ENCODE results near the gene YES1. TPM values are rescaled to one million over a fixed set of nuclear protein-coding genes. Genes with fewer than 3 reads are reported as not detected.
"Not testable (repeated sequence)": the region's sequence is repeated elsewhere in the genome, so short reads cannot be mapped to it uniquely, and the experiment has no call there.

YES1 gene
- total RNA-seq, 3 donors from 2014 or later, result 7.9 to 11.3 (median 8.1) TPM

GRCh38 chr18:750456-750855, 61.6 kb downstream of the YES1 start:
- H3K36me3 Mint-ChIP-seq (ENCODE audit: insufficient read depth), result peaks cover 26% of the 10 kb centered on the region
- H3K27me3 Mint-ChIP-seq (ENCODE audit: low read depth), result no peaks in the 10 kb centered on the region
- no peaks in the 10 kb centered on the region for H3K4me1 Mint-ChIP-seq (ENCODE audit: low read depth)
- no peak for ATAC-seq
- no peak for DNase-seq
- H3K4me3 Mint-ChIP-seq, result no peak overlapping the region
- no peaks in the 10 kb centered on the region for H3K9me3 Mint-ChIP-seq

- Mint-ChIP-seq H3K4me1 (ENCODE audit: low read depth) (no peaks in the 10 kb centered on the region), H3K27me3 (ENCODE audit: low read depth) (no peaks in the 10 kb centered on the region), H3K9me3 (no peaks in the 10 kb centered on the region), H3K36me3 (ENCODE audit: insufficient read depth) (peaks cover 23% of the 10 kb centered on the region), H3K4me3 (no peak overlapping the region)
- ATAC-seq (no peak), DNase-seq (no peak)
These were observed 67.0 kb downstream of the YES1 start for GRCh38 chr18:744832-745597.

GRCh38 chr18:741931-742512, 70.0 kb downstream of the YES1 start:
- Mint-ChIP-seq H3K4me1 (ENCODE audit: low read depth) (no peaks in the 10 kb centered on the region), H3K27me3 (ENCODE audit: low read depth) (no peaks in the 10 kb centered on the region), H3K36me3 (ENCODE audit: insufficient read depth) (peaks cover 22% of the 10 kb centered on the region), H3K4me3 (no peak overlapping the region), H3K9me3 (no peaks in the 10 kb centered on the region)
- DNase-seq (no peak), ATAC-seq (peak; percentile 58 to 67)

- DNase-seq, result no peak
- Mint-ChIP-seq H3K4me3 (no peak overlapping the region), H3K27me3 (ENCODE audit: low read depth) (no peaks in the 10 kb centered on the region), H3K4me1 (ENCODE audit: low read depth) (no peaks in the 10 kb centered on the region), H3K36me3 (ENCODE audit: insufficient read depth) (peaks cover 27% of the 10 kb centered on the region), H3K9me3 (no peaks in the 10 kb centered on the region)
- ATAC-seq, result no peak
These were observed 79.7 kb downstream of the YES1 start for GRCh38 chr18:732371-732770.

- DNase-seq, result no peak
- Mint-ChIP-seq H3K4me3 (no peak overlapping the region), H3K27me3 (ENCODE audit: low read depth) (no peaks in the 10 kb centered on the region)
These were observed 80.9 kb downstream of the YES1 start for GRCh38 chr18:731185-731584.

GRCh38 chr18:730692-731091, 81.3 kb downstream of the YES1 start:
- Mint-ChIP-seq H3K4me1 (ENCODE audit: low read depth) (no peaks in the 10 kb centered on the region), H3K4me3 (no peak overlapping the region), H3K9me3 (no peaks in the 10 kb centered on the region), H3K27me3 (ENCODE audit: low read depth) (no peaks in the 10 kb centered on the region), H3K36me3 (ENCODE audit: insufficient read depth) (peaks cover 25% of the 10 kb centered on the region)
- DNase-seq (no peak), ATAC-seq (no peak)

More at GRCh38 chr18:731185-731584, 80.9 kb downstream of the YES1 start:
- H3K4me1 Mint-ChIP-seq (ENCODE audit: low read depth), result no peaks in the 10 kb centered on the region
- H3K9me3 Mint-ChIP-seq, result no peaks in the 10 kb centered on the region
- peaks cover 24% of the 10 kb centered on the region for H3K36me3 Mint-ChIP-seq (ENCODE audit: insufficient read depth)
- ATAC-seq, result no peak

- peaks cover 27% of the 10 kb centered on the region for H3K36me3 Mint-ChIP-seq (ENCODE audit: insufficient read depth)
- not testable (repeated sequence) for ATAC-seq; H3K27me3 Mint-ChIP-seq (ENCODE audit: low read depth); DNase-seq; H3K4me3 Mint-ChIP-seq; H3K9me3 Mint-ChIP-seq; H3K4me1 Mint-ChIP-seq (ENCODE audit: low read depth)
These were observed 81.9 kb downstream of the YES1 start for GRCh38 chr18:730120-730519.

- Mint-ChIP-seq H3K4me1 (ENCODE audit: low read depth) (no peaks in the 10 kb centered on the region), H3K4me3 (no peak overlapping the region), H3K36me3 (ENCODE audit: insufficient read depth) (peaks cover 25% of the 10 kb centered on the region), H3K27me3 (ENCODE audit: low read depth) (no peaks in the 10 kb centered on the region), H3K9me3 (no peaks in the 10 kb centered on the region)
- no peak for DNase-seq
- no peak for ATAC-seq
These were observed 86.4 kb downstream of the YES1 start for GRCh38 chr18:725646-726045.

- Mint-ChIP-seq H3K36me3 (ENCODE audit: insufficient read depth) (peaks cover 19% of the 10 kb centered on the region), H3K4me3 (no peak overlapping the region), H3K27me3 (ENCODE audit: low read depth) (no peaks in the 10 kb centered on the region), H3K9me3 (no peaks in the 10 kb centered on the region), H3K4me1 (ENCODE audit: low read depth) (no peaks in the 10 kb centered on the region)
- DNase-seq (no peak), ATAC-seq (no peak)
These were observed 88.4 kb downstream of the YES1 start for GRCh38 chr18:723541-724080.

GRCh38 chr18:717003-717402, 95.0 kb downstream of the YES1 start:
- peaks cover 12% of the 10 kb centered on the region for H3K9me3 Mint-ChIP-seq
- H3K27me3 Mint-ChIP-seq (ENCODE audit: low read depth), result no peaks in the 10 kb centered on the region
- DNase-seq, result no peak
- H3K4me3 Mint-ChIP-seq, result no peak overlapping the region
- no peak for ATAC-seq
- H3K36me3 Mint-ChIP-seq (ENCODE audit: insufficient read depth), result peaks cover 1% of the 10 kb centered on the region
- peaks cover 21% of the 10 kb centered on the region for H3K4me1 Mint-ChIP-seq (ENCODE audit: low read depth)

GRCh38 chr18:715626-716025, 96.4 kb downstream of the YES1 start:
- peak in 1 of 2 donors; percentile 27 for ATAC-seq
- DNase-seq, result no peak
- Mint-ChIP-seq H3K9me3 (peaks cover 12% of the 10 kb centered on the region), H3K36me3 (ENCODE audit: insufficient read depth) (no peaks in the 10 kb centered on the region), H3K4me3 (no peak overlapping the region), H3K27me3 (ENCODE audit: low read depth) (no peaks in the 10 kb centered on the region), H3K4me1 (ENCODE audit: low read depth) (peaks cover 28% of the 10 kb centered on the region)

- H3K9me3 Mint-ChIP-seq, result peaks cover 12% of the 10 kb centered on the region
- ATAC-seq (no peak), DNase-seq (no peak)
- no peaks in the 10 kb centered on the region for H3K27me3 Mint-ChIP-seq (ENCODE audit: low read depth)
- H3K4me1 Mint-ChIP-seq (ENCODE audit: low read depth), result peaks cover 43% of the 10 kb centered on the region
- peaks cover 11% of the 10 kb centered on the region for H3K36me3 Mint-ChIP-seq (ENCODE audit: insufficient read depth)
- peak overlapping the region; percentile 57 for H3K4me3 Mint-ChIP-seq
These were observed 98.9 kb downstream of the YES1 start for GRCh38 chr18:713135-713490.

- peaks cover 44% of the 10 kb centered on the region for H3K4me1 Mint-ChIP-seq (ENCODE audit: low read depth)
- no peaks in the 10 kb centered on the region for H3K27me3 Mint-ChIP-seq (ENCODE audit: low read depth)
- DNase-seq (peak; percentile 81), ATAC-seq (peak; percentile 86 to 93)
- peaks cover 12% of the 10 kb centered on the region for H3K9me3 Mint-ChIP-seq
- peak within 1 kb of the TSS; percentile 83 for H3K4me3 Mint-ChIP-seq
- H3K36me3 Mint-ChIP-seq (ENCODE audit: insufficient read depth), result peaks cover 13% of the 10 kb centered on the region
These were observed 99.5 kb downstream of the YES1 start, which contains the start of gene ENOSF1 for GRCh38 chr18:712401-713134. Gene ENOSF1, minus strand, starts transcription at chr18:712630. Its CDS starts 43 bp downstream, at chr18:712587.

- peaks cover 13% of the 10 kb centered on the region for H3K36me3 Mint-ChIP-seq (ENCODE audit: insufficient read depth)
- H3K9me3 Mint-ChIP-seq, result peaks cover 12% of the 10 kb centered on the region
- peak overlapping the region; percentile 83 for H3K4me3 Mint-ChIP-seq
- no peaks in the 10 kb centered on the region for H3K27me3 Mint-ChIP-seq (ENCODE audit: low read depth)
- DNase-seq, result peak; percentile 73
- H3K4me1 Mint-ChIP-seq (ENCODE audit: low read depth), result peaks cover 44% of the 10 kb centered on the region
- ATAC-seq, result peak; percentile 60 to 68
These were observed 100.2 kb downstream of the YES1 start for GRCh38 chr18:711657-712400.
